Progenitor cell of endocrine pancreas (in vitro differentiated cells): ENCODE results near the gene SLC25A21. TPM values are rescaled to one million over a fixed set of nuclear protein-coding genes. Genes with fewer than 3 reads are reported as not detected.

ENCODE experiments used
- DNase-seq: peaks from one replicate; pipeline ENCODE4 v3.0.0; 2021; ENCODE audit warnings: low spot score; ENCODE audit not compliant: unreplicated experiment
- H3K27ac Mint-ChIP-seq: 2 replicates; pipeline ENCODE4 v1.8.0; 2021; ENCODE audit warnings: mild to moderate bottlenecking, moderate library complexity, mixed read lengths
- H3K27me3 Mint-ChIP-seq: 2 replicates; pipeline ENCODE4 v1.8.0; 2021; ENCODE audit warnings: mixed read lengths
- H3K36me3 Mint-ChIP-seq: 2 replicates; pipeline ENCODE4 v1.8.0; 2022; ENCODE audit warnings: mixed read lengths; ENCODE audit not compliant: insufficient read depth
- H3K4me1 Mint-ChIP-seq: 2 replicates; pipeline ENCODE4 v1.8.0; 2021; ENCODE audit warnings: low read depth, mixed read lengths
- H3K4me3 Mint-ChIP-seq: 2 replicates; pipeline ENCODE4 v1.8.0; 2021; ENCODE audit warnings: low read depth, mild to moderate bottlenecking, moderate library complexity, mixed read lengths
- H3K9me3 Mint-ChIP-seq: 2 replicates; pipeline ENCODE4 v1.8.0; 2021; ENCODE audit warnings: low read depth, mixed read lengths
- total RNA-seq: library from RNA; stranded (reverse); gene quantifications from 2 replicates; pipeline ENCODE4 v1.2.1, GENCODE V29; 2021
- TF ChIP-seq, protein P1 (sequence below): fragments of 200-600 bp; sonication (generic); IDR thresholded peaks from one replicate; pipeline ENCODE4 v1.5.0; 2021; ENCODE audit warnings: antibody characterized with exemption, mild to moderate bottlenecking; ENCODE audit not compliant: unreplicated experiment

Gene SLC25A21
- total RNA-seq, 1 donor from 2014 or later, result 2.5 TPM

DNA sequence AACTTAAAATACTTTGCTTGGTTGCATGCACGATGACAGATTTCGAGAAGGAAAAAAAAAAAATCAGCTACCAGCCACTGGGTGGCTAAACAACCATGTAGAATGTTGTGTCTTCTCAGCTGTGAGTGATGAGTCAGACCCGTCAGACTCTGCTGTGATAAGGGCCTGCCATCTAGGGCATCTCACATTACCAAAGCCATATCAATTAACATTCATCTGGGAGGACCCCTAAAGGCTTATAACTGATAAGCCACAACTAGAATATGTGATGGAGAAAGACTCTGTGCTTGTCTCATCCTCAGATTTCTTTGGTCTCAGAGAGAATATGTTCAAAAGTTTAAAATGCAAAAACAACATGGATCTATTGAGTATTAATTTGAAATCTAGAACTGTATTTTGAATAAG lies 399.3 kb downstream of the SLC25A21 start:
- Mint-ChIP-seq H3K27ac (no peak overlapping the region), H3K36me3 (no peaks in the 10 kb centered on the region), H3K27me3 (no peaks in the 10 kb centered on the region), H3K4me1 (peaks cover 6% of the 10 kb centered on the region), H3K4me3 (no peak overlapping the region), H3K9me3 (no peaks in the 10 kb centered on the region)
- TF ChIP-seq, protein P1, sequence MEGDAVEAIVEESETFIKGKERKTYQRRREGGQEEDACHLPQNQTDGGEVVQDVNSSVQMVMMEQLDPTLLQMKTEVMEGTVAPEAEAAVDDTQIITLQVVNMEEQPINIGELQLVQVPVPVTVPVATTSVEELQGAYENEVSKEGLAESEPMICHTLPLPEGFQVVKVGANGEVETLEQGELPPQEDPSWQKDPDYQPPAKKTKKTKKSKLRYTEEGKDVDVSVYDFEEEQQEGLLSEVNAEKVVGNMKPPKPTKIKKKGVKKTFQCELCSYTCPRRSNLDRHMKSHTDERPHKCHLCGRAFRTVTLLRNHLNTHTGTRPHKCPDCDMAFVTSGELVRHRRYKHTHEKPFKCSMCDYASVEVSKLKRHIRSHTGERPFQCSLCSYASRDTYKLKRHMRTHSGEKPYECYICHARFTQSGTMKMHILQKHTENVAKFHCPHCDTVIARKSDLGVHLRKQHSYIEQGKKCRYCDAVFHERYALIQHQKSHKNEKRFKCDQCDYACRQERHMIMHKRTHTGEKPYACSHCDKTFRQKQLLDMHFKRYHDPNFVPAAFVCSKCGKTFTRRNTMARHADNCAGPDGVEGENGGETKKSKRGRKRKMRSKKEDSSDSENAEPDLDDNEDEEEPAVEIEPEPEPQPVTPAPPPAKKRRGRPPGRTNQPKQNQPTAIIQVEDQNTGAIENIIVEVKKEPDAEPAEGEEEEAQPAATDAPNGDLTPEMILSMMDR, result no peak
- no peak for DNase-seq

DNA sequence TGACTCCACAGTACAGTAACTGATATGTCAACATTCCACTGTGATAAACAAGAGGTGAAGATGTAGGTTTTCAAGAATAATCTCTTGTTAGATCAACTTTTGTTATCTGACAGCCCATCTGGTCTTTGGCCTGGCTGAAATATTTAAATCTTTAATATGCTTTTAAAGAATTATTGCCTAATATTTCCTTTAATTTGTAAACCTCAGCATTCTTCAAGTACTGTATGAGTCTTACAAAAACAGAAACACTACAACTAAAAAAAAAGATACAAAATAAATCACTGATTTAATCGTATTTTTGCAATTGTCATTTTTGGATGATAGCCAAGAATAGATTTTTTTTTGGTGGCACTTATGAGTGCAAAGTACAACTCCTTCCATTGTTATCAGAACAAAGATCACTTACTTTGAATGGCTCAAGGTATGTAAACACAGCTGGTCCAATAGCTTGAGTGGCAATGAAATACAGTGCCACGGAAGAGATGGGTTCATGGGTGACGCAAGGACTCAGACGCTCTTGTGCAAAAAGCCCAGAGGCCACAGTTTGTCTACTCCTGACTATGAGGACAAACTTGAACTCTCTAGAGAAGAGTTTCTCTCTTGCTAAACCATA lies 401.3 kb downstream of the SLC25A21 start:
- no peaks in the 10 kb centered on the region for H3K36me3 Mint-ChIP-seq
- no peaks in the 10 kb centered on the region for H3K27me3 Mint-ChIP-seq
- peaks cover 17% of the 10 kb centered on the region for H3K4me1 Mint-ChIP-seq
- TF ChIP-seq, protein P1, result no peak
- H3K27ac Mint-ChIP-seq, result no peak overlapping the region
- no peak for DNase-seq
- H3K9me3 Mint-ChIP-seq, result no peaks in the 10 kb centered on the region
- no peak overlapping the region for H3K4me3 Mint-ChIP-seq

- H3K4me1 Mint-ChIP-seq, result peaks cover 13% of the 10 kb centered on the region
- no peak overlapping the region for H3K4me3 Mint-ChIP-seq
- no peak for DNase-seq
- peaks cover 4% of the 10 kb centered on the region for H3K27me3 Mint-ChIP-seq
- TF ChIP-seq, protein P1, result no peak
- H3K36me3 Mint-ChIP-seq, result no peaks in the 10 kb centered on the region
- no peak overlapping the region for H3K27ac Mint-ChIP-seq
- no peaks in the 10 kb centered on the region for H3K9me3 Mint-ChIP-seq
Observed at GRCh38 chr14:36768638-36769337, 403.6 kb downstream of the SLC25A21 start.

GRCh38 chr14:36767603-36768281 lies 404.7 kb downstream of the SLC25A21 start:
- DNase-seq, result no peak
- Mint-ChIP-seq H3K27me3 (peaks cover 4% of the 10 kb centered on the region), H3K27ac (peak overlapping the region; percentile 81), H3K9me3 (peaks cover 4% of the 10 kb centered on the region), H3K36me3 (no peaks in the 10 kb centered on the region), H3K4me3 (no peak overlapping the region), H3K4me1 (peaks cover 19% of the 10 kb centered on the region)
- TF ChIP-seq, protein P1, result no peak

DNA sequence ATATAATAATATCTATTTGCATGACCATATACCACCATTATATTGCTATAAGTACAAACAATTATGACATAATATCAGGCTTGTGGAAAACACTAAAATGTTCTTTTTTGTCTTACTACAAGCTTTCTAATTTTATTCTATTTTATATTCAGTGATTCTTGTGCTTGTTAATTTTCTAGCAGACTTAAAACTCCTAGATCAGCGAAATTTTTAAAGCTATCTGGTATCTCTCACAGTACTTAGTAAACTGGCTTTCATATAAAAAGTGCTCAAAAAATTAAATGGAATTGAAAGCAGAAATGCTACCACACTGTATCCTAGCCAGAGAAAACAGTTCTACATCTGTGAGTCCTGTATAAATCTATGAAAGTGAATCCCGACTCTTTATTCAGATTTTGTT lies 405.4 kb downstream of the SLC25A21 start:
- Mint-ChIP-seq H3K36me3 (no peaks in the 10 kb centered on the region), H3K27ac (peak overlapping the region; percentile 18), H3K4me1 (peaks cover 19% of the 10 kb centered on the region), H3K4me3 (no peak overlapping the region), H3K27me3 (peaks cover 4% of the 10 kb centered on the region), H3K9me3 (peaks cover 4% of the 10 kb centered on the region)
- TF ChIP-seq, protein P1, result no peak
- no peak for DNase-seq
